SK-N-SH (cell line): Measurements from ENCODE around the gene UPP1. TPM values are rescaled to one million over a fixed set of nuclear protein-coding genes. Genes with fewer than 3 reads are reported as not detected.

ENCODE experiments used
- CTCF ChIA-PET: fragments of 300-600, 350-600 bp; formaldehyde crosslinking; extraction: SDS; loops from one replicate; lab custom pipeline; 2021; lab: Yijun Ruan, JAX
- POLR2A ChIA-PET: fragments of 350-600 bp; sonication (Branson Sonifier 250); formaldehyde crosslinking; extraction: SDS; loops from one replicate; lab custom pipeline; 2020; ENCODE audit warnings: antibody characterized with exemption, inconsistent platforms; lab: Yijun Ruan, JAX
- DNase-seq: peaks from one replicate; pipeline ENCODE4 v3.0.0; 2012
- H2AFZ ChIP-seq: fragments of 200-600 bp; sonication (generic); 2 replicates; pipeline ENCODE4 v1.8.1; 2016; ENCODE audit warnings: antibody characterized with exemption, mild to moderate bottlenecking, low read depth
- H3F3A ChIP-seq: fragments of 200-600 bp; sonication (generic); replicated peaks from 2 replicates; pipeline ENCODE3; 2016; ENCODE audit warnings: antibody characterized with exemption, mild to moderate bottlenecking; ENCODE audit not compliant: insufficient read depth
- H3K27ac ChIP-seq, 2 experiments: fragments of 200-500 bp in 1 of 2; fragments of 200-600 bp in 1 of 2; sonication (Bioruptor generic) in 1 of 2; sonication (generic), shearing (Covaris generic) in 1 of 2; 2 replicates each; pipeline versions ENCODE4 v1.5.1 to v1.6.1; 2014 to 2016; ENCODE audit warnings: low read depth in 2 of 2, inconsistent platforms in 1 of 2, low read length in 1 of 2, mild to moderate bottlenecking in 1 of 2, mixed read lengths in 1 of 2
- H3K27me3 ChIP-seq: fragments of 200-600 bp; sonication (generic), shearing (Covaris generic); 2 replicates; pipeline ENCODE4 v1.6.1; 2016; ENCODE audit warnings: mixed run types; ENCODE audit not compliant: insufficient read depth
- H3K36me3 ChIP-seq, 2 experiments: fragments of 200-500 bp in 1 of 2; fragments of 200-600 bp in 1 of 2; sonication (Bioruptor generic) in 1 of 2; sonication (generic) in 1 of 2; replicated peaks in 1 of 2; 2 replicates each; pipeline versions ENCODE3 to v1.5.1; 2014 to 2016; ENCODE audit warnings: low read length in 1 of 2, mild to moderate bottlenecking in 1 of 2; ENCODE audit not compliant: insufficient read depth in 2 of 2, control insufficient read depth in 1 of 2
- H3K4me1 ChIP-seq, 2 experiments: fragments of 200-500 bp in 1 of 2; fragments of 200-600 bp in 1 of 2; sonication (Bioruptor generic) in 1 of 2; sonication (generic), shearing (Covaris generic) in 1 of 2; 2 replicates each; pipeline versions ENCODE4 v1.5.1 to v1.6.1; 2014 to 2016; ENCODE audit warnings: low read depth in 1 of 2, low read length in 1 of 2, mixed run types in 1 of 2; ENCODE audit not compliant: insufficient read depth in 2 of 2, control insufficient read depth in 1 of 2
- H3K4me2 ChIP-seq: fragments of 200-600 bp; sonication (generic), shearing (Covaris generic); 2 replicates; pipeline ENCODE4 v1.6.1; 2017; ENCODE audit warnings: mixed run types
- H3K4me3 ChIP-seq, 2 experiments: fragments of 200-500 bp in 1 of 2; fragments of 200-600 bp in 1 of 2; sonication (Bioruptor generic) in 1 of 2; sonication (generic), shearing (Covaris generic) in 1 of 2; 2 replicates each; pipeline versions ENCODE4 v1.5.1 to v1.8.1; 2014 to 2016; ENCODE audit warnings: low read depth in 2 of 2, inconsistent platforms in 1 of 2, low read length in 1 of 2, mild to moderate bottlenecking in 1 of 2, mixed read lengths in 1 of 2, moderate library complexity in 1 of 2
- H3K79me2 ChIP-seq: fragments of 200-600 bp; sonication (generic); 2 replicates; pipeline ENCODE4 v1.8.1; 2017; ENCODE audit warnings: mild to moderate bottlenecking; ENCODE audit not compliant: insufficient read depth
- H3K9ac ChIP-seq: fragments of 200-600 bp; sonication (generic); 2 replicates; pipeline ENCODE4 v1.6.1; 2017; ENCODE audit warnings: mixed run types
- H3K9me2 ChIP-seq: fragments of 200-600 bp; sonication (generic); 2 replicates; pipeline ENCODE4 v1.6.1; 2017; ENCODE audit warnings: mixed run types
- H3K9me3 ChIP-seq: fragments of 200-600 bp; sonication (generic); 2 replicates; pipeline ENCODE4 v1.6.1; 2017; ENCODE audit warnings: mixed run types, mild to moderate bottlenecking, moderate library complexity
- H4K20me1 ChIP-seq: fragments of 200-600 bp; sonication (generic); 2 replicates; pipeline ENCODE4 v1.6.1; 2017; ENCODE audit warnings: mild to moderate bottlenecking, mixed run types; ENCODE audit not compliant: insufficient read depth
- ELF1 ChIP-seq: IDR thresholded peaks from 2 replicates; pipeline ENCODE4 v1.4.0; 2012
- EP300 ChIP-seq, 2 experiments: IDR thresholded peaks; 2 replicates each; pipeline versions ENCODE4 v1.4.0 to v1.6.1; 2012; ENCODE audit warnings: borderline replicate concordance in 1 of 2, low read depth in 1 of 2, low read length in 1 of 2
- EZH2phosphoT487 ChIP-seq: fragments of 200-600 bp; sonication (generic); IDR thresholded peaks from 2 replicates; pipeline ENCODE4 v1.6.1; 2017; ENCODE audit warnings: low read depth, mixed run types, mild to moderate bottlenecking, antibody characterized with exemption, moderate library complexity, borderline replicate concordance
- FOSL2 ChIP-seq: IDR thresholded peaks from 2 replicates; pipeline ENCODE4 v1.4.0; 2012; ENCODE audit warnings: low read depth, mild to moderate bottlenecking, moderate library complexity, borderline replicate concordance
- MEF2A ChIP-seq: IDR thresholded peaks from 2 replicates; pipeline ENCODE4 v1.4.0; 2012; ENCODE audit warnings: low read depth, borderline replicate concordance
- MXI1 ChIP-seq: IDR thresholded peaks from 2 replicates; pipeline ENCODE4 v1.6.1; 2012; ENCODE audit warnings: mild to moderate bottlenecking, low read depth, low read length, improper control_type of control experiment
- NFIC ChIP-seq: IDR thresholded peaks from 2 replicates; pipeline ENCODE4 v1.4.0; 2012; ENCODE audit warnings: borderline replicate concordance
- PBX3 ChIP-seq: IDR thresholded peaks from 2 replicates; pipeline ENCODE4; 2012
- RCOR1 ChIP-seq: fragments of 150-350 bp; IDR thresholded peaks from 2 replicates; pipeline ENCODE4 v1.6.1; 2017; ENCODE audit warnings: antibody characterized with exemption, low read length
- RFX5 ChIP-seq: IDR thresholded peaks from 2 replicates; pipeline ENCODE4 v1.6.1; 2012; ENCODE audit warnings: mild to moderate bottlenecking, improper control_type of control experiment, low read length
- SMC3 ChIP-seq: IDR thresholded peaks from 2 replicates; pipeline ENCODE4 v1.6.1; 2012; ENCODE audit warnings: low read depth, low read length, improper control_type of control experiment
- TAF1 ChIP-seq: IDR thresholded peaks from 2 replicates; pipeline ENCODE4 v1.6.1; 2012; ENCODE audit warnings: low read depth, mild to moderate bottlenecking, low read length, moderate library complexity, borderline replicate concordance
- TEAD4 ChIP-seq: IDR thresholded peaks from 2 replicates; pipeline ENCODE4 v1.4.0; 2012; ENCODE audit warnings: mild to moderate bottlenecking, borderline replicate concordance; ENCODE audit not compliant: insufficient read depth
- WGBS: methylation state at CpG from one replicate; pipeline ENCODE4 v1.1.6; 2017; ENCODE audit warnings: low lambda C conversion rate; 5-methylcytosine and 5-hydroxymethylcytosine counted together
- polyA plus RNA-seq, 3 experiments: library from polyadenylated mRNA; depleted of rRNA; stranded (reverse); fragments of >200 nt; gene quantifications; 2 replicates each; pipeline ENCODE4 v1.2.3, GENCODE V29; 2012
- TF ChIP-seq, protein P1 (sequence below): fragments of 150-350 bp; IDR thresholded peaks from 2 replicates; pipeline ENCODE4 v1.6.1; 2017; ENCODE audit warnings: antibody characterized with exemption, low read length, low read depth, borderline replicate concordance
- TF ChIP-seq, protein P2 (sequence below): fragments of 150-350 bp; IDR thresholded peaks from 2 replicates; pipeline ENCODE4 v1.6.1; 2016; ENCODE audit warnings: mild to moderate bottlenecking, low read depth, low read length
- TF ChIP-seq, protein P3 (sequence below): IDR thresholded peaks from 2 replicates; pipeline ENCODE4 v1.6.1; 2012; ENCODE audit warnings: mild to moderate bottlenecking, low read depth, low read length, moderate library complexity
- TF ChIP-seq, protein P4 (sequence below): fragments of 200-600 bp; sonication (generic); IDR thresholded peaks from 2 replicates; pipeline ENCODE4 v1.6.1; 2017; ENCODE audit warnings: antibody characterized with exemption, mild to moderate bottlenecking, moderate library complexity

UPP1 gene
- polyA plus RNA-seq, 1 of the 3 experiments (the other 2 are of a cell fraction), result 56.9 TPM

- WGBS, result 9% methylated on average over 4 of the region's 4 CpGs
- no peak overlapping the region for H3K27ac ChIP-seq
- no peak overlapping the region for H3K4me2 ChIP-seq
- H2AFZ ChIP-seq, result no peak overlapping the region
- peaks cover 52% of the 10 kb centered on the region for H3K27me3 ChIP-seq
- DNase-seq, result no peak
- no peaks in the 10 kb centered on the region for H3K9me2 ChIP-seq
- H3K9ac ChIP-seq, result no peak overlapping the region
- H3K9me3 ChIP-seq, result no peaks in the 10 kb centered on the region
- no peaks in the 10 kb centered on the region for H4K20me1 ChIP-seq
- POLR2A ChIA-PET, result no interaction called here
- CTCF ChIA-PET, result interaction anchor here (0.7 kb wide), 1 partner anchor 13 kb away, joined by 3 read pairs; no protein-coding TSS in a partner anchor
- H3K79me2 ChIP-seq, result no peaks in the 10 kb centered on the region
- no peak for TF ChIP-seq FOSL2
- TF ChIP-seq NFIC, result no peak
- no peak for TF ChIP-seq RCOR1
- no peak for TF ChIP-seq RFX5
- TF ChIP-seq SMC3, result no peak
- TF ChIP-seq, protein P1, sequence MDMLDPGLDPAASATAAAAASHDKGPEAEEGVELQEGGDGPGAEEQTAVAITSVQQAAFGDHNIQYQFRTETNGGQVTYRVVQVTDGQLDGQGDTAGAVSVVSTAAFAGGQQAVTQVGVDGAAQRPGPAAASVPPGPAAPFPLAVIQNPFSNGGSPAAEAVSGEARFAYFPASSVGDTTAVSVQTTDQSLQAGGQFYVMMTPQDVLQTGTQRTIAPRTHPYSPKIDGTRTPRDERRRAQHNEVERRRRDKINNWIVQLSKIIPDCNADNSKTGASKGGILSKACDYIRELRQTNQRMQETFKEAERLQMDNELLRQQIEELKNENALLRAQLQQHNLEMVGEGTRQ, result no peak
- no peak for TF ChIP-seq EZH2phosphoT487
- TF ChIP-seq, protein P2, sequence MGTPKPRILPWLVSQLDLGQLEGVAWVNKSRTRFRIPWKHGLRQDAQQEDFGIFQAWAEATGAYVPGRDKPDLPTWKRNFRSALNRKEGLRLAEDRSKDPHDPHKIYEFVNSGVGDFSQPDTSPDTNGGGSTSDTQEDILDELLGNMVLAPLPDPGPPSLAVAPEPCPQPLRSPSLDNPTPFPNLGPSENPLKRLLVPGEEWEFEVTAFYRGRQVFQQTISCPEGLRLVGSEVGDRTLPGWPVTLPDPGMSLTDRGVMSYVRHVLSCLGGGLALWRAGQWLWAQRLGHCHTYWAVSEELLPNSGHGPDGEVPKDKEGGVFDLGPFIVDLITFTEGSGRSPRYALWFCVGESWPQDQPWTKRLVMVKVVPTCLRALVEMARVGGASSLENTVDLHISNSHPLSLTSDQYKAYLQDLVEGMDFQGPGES, result no peak
- no peak for TF ChIP-seq ELF1
- no peak for TF ChIP-seq TAF1
- no peak for TF ChIP-seq MXI1
- TF ChIP-seq, protein P3, sequence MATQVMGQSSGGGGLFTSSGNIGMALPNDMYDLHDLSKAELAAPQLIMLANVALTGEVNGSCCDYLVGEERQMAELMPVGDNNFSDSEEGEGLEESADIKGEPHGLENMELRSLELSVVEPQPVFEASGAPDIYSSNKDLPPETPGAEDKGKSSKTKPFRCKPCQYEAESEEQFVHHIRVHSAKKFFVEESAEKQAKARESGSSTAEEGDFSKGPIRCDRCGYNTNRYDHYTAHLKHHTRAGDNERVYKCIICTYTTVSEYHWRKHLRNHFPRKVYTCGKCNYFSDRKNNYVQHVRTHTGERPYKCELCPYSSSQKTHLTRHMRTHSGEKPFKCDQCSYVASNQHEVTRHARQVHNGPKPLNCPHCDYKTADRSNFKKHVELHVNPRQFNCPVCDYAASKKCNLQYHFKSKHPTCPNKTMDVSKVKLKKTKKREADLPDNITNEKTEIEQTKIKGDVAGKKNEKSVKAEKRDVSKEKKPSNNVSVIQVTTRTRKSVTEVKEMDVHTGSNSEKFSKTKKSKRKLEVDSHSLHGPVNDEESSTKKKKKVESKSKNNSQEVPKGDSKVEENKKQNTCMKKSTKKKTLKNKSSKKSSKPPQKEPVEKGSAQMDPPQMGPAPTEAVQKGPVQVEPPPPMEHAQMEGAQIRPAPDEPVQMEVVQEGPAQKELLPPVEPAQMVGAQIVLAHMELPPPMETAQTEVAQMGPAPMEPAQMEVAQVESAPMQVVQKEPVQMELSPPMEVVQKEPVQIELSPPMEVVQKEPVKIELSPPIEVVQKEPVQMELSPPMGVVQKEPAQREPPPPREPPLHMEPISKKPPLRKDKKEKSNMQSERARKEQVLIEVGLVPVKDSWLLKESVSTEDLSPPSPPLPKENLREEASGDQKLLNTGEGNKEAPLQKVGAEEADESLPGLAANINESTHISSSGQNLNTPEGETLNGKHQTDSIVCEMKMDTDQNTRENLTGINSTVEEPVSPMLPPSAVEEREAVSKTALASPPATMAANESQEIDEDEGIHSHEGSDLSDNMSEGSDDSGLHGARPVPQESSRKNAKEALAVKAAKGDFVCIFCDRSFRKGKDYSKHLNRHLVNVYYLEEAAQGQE, result no peak
- TF ChIP-seq, protein P4, sequence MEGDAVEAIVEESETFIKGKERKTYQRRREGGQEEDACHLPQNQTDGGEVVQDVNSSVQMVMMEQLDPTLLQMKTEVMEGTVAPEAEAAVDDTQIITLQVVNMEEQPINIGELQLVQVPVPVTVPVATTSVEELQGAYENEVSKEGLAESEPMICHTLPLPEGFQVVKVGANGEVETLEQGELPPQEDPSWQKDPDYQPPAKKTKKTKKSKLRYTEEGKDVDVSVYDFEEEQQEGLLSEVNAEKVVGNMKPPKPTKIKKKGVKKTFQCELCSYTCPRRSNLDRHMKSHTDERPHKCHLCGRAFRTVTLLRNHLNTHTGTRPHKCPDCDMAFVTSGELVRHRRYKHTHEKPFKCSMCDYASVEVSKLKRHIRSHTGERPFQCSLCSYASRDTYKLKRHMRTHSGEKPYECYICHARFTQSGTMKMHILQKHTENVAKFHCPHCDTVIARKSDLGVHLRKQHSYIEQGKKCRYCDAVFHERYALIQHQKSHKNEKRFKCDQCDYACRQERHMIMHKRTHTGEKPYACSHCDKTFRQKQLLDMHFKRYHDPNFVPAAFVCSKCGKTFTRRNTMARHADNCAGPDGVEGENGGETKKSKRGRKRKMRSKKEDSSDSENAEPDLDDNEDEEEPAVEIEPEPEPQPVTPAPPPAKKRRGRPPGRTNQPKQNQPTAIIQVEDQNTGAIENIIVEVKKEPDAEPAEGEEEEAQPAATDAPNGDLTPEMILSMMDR, result no peak
- TF ChIP-seq EP300 (IDR thresholded peaks at IDR 0.05; ENCODE audit: borderline replicate concordance in 1 of 2, low read depth in 1 of 2, low read length in 1 of 2), result no peak
- no peak for TF ChIP-seq PBX3
- no peak for TF ChIP-seq MEF2A
- TF ChIP-seq TEAD4, result no peak
- no peaks in the 10 kb centered on the region for H3F3A ChIP-seq
- no peak overlapping the region for H3K4me3 ChIP-seq
- no peaks in the 10 kb centered on the region for H3K36me3 ChIP-seq
- peaks cover 0 to 2% of the 10 kb centered on the region in 2 experiments; a peak in 1 of 4 replicates for H3K4me1 ChIP-seq
Observed at GRCh38 chr7:48144291-48144768, 55.3 kb downstream of the UPP1 start.
